NCI-H345 treated with DMSO at 0.1 percent for 48 hours (cell line): ENCODE results near the gene LPP.

ENCODE experiments used
- DNase-seq: peaks from one replicate; lab custom pipeline; 2025; ENCODE audit not compliant: unreplicated experiment; lab: John Stamatoyannopoulos, UW

Gene LPP

DNA sequence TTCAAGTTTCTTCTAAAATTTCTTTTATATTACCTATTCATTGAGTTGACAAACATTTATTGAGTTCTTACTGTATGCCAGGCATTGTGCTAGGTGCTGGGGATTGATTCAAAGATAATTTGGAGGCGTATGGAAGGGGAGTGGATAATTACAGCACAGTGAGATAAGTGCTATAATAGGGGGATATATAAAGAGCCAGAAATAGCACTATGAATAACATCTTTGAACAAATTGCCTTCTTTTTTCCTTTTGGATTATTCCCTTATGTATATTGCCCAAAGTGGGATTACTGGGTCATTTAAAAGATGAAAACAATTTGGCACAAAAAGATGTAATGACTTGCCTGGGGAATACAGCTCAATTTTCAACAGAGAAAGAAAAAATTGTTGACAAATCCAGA lies 64.6 kb downstream of the LPP start:
- no peak for DNase-seq

DNA sequence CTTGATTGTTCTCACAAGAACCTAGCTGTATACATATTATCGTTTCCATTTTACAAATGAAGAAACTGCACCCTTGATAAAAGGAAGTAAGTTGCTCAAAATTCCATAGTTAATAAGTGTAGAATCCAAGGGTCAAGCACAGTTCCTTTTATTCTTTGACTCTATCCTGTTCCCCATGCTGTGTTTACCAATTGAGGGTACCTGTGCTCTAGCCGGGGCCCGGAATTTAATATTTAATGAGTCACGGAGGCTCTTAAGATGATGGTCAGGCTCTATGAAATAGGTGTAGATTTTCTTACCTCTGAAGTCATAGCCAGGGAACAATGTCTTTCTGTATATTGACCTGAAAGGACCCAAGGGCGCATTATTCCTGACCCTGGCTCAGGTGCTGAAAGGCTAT lies 65.2 kb downstream of the LPP start:
- DNase-seq, result no peak

DNA sequence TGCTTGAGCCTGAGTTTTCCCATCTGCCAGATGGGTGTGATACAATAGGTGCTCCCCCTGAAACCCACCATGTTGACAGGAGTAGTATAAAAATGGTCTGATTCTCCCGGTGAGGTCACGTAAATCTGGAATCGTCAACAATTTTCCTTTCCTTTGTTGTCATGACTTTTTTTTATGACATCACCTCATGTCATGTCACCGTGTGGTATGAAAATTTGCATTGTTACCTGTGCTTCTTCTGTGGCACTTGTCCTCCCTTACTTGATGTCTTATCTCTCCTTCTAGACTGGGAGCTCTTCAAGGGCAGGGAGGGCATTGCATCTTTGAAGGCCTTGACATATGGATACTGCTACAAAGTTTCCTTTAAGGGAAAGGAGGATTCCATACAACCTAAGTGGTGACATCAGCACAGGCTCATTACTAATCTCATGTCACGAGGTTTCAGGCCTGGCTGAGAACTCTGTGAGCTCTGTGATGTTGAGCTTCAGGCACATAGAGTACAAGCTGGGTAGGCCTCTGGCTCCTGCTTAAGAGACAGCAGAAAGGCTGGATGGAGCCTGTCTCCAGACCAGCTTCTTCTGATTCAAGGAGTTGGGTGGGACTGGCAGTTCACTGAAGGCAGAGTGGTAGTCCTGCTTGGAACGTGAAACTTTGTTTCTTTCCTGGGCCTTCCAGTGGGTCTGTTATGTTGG lies 66.3 kb downstream of the LPP start:
- DNase-seq, result no peak

DNA sequence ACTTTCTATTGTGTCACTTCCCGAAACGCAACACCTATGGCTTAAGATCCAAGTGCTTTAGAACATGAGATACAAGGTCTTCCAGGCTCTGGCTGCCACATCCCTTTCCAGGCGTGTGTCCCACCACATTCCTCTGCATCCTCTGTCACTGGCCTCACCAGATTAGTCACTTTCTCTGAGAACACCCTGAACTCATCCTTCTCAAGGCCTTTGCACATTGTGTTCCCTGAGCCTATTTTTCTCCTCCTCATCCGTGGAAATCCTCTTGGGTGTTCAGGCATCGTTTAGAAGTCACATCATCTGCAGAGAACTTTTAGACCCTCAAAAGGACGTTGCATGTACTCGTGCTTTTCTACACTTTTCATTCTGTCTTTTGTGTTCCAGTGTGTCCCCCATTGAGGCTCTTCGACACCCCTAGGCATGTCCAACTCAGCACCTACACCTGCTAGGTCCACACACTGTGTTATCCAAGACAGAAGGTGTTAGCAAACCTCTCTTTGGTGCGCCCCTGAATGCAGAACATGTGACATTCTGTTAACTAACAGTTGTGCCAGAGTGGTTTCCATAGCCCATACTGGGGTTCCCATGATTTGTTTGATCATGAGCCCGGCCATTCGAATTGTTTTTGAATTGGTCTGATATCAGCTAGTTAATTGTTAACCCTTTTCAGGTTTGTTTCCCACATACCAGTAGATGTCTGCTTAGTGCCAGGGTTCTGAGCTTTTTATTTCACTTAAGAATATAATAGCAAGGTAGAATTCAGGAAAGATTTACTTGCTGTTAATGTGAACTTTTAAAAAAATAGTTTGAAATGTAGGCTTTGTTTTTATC lies 67.2 kb downstream of the LPP start:
- no peak for DNase-seq

DNA sequence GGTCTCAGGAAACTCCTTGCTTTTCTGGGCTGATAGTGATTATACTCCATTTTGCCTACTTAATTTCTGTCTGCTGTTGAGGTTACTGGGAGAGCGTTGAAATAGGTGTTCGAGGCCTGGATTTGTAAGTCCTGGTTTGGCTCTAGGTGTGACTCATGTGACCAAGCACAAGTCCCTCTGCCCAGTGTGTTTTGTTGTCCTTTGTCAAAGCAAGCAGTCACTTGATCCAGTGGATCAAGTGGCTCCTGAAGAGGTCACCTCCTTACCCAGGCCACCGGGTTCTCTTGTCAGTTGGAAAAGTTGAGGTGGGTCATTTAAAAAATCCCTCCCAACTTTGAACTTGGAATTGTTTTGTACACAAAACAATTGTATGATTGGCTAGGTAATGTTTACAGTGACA lies 70.0 kb downstream of the LPP start:
- no peak for DNase-seq

DNA sequence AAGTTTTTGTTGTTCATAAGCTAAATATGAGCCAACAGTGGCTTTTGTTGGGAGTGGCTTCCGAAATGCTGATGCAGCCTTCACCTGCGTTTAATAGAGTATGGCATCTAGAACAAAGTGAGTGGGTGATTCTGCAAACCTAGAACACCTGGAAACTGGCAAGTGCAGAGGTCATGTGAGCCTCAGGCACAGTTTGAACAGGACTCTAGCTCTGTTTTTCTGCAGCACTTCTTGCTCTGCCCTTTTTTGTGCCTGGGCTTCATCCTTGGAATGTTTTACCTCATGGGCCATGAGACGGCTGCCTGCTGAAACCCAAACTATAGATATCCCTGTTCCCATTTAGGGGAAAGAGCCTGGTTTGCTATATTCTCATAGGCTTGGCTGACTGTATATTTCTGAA lies 73.5 kb downstream of the LPP start:
- DNase-seq, result no peak

DNA sequence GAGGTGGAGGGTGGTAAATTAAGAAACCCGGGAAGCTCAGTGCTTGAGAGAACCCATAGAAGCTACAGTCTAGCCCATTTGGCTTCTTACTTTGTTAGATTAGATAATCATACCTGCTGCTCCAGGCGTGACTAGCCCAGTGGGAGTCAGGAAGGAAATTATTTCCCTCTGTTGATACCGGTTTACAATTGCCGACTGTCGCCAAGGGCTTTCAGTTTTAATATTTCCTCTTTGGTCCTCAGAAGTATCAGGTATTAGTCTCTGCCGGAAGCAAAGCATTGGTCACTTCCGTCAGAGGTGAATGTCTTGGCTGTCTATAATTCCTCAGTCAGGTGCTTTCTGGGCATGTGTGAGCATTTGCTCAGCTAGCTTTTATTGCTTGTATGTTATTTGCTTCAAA lies 75.2 kb downstream of the LPP start:
- DNase-seq, result no peak

DNA sequence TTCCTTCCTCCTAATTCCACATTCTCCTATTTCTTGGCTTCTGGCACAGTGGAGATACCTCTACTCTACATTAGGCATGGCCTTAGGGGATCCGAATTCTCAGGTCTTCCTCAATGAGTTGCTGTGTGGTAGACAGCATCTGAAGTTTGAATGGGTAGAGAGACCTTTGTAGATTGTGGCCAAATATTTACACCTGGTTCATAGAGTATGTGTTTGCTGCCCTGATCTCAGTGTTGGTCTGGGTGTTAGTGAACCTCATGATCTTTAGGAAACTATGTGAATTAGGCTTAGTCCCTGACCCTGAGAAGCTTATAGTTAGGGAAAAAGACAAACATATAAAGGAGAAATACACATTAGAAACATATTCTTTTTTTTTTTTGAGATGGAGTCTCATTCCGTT lies 75.8 kb downstream of the LPP start:
- no peak for DNase-seq

DNA sequence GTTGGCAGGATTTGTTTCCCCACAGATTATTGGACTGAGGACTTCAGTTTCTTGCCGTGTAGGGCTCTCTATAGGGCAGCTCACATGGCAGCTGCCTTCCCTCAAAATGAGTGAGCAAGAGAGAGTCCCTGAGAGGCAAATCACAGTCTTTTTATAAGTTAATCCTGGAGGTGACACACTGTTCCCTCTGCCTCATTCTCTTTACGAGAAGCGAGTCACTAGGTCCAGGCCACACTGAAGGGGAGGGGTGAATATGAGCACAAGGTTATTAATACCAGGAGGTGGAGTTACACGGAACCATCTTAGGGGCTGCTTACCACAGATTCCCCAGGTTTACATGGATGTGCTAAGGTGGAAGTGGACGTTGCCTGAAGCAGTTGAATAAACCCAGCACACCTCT lies 77.0 kb downstream of the LPP start:
- DNase-seq, result no peak

DNA sequence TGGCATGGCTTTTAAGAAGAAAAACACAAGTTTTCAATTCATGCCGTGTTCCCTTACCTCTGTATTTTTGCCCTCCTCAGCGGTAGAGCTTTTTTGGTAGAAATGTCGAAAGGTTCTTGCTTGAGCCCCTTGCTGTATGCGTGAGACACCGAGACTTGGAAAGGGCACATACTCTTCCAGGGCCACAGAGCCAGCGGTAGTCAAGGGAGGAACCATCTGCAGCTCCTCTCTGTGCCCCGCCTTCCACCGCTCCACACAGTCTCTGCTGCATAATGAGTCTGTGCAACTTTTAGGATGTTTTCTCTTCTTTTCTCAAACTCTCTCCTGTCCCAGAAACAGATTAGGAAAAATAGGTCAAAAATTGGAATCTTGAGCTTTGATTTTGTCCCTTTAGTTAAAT lies 77.5 kb downstream of the LPP start:
- DNase-seq, result no peak

DNA sequence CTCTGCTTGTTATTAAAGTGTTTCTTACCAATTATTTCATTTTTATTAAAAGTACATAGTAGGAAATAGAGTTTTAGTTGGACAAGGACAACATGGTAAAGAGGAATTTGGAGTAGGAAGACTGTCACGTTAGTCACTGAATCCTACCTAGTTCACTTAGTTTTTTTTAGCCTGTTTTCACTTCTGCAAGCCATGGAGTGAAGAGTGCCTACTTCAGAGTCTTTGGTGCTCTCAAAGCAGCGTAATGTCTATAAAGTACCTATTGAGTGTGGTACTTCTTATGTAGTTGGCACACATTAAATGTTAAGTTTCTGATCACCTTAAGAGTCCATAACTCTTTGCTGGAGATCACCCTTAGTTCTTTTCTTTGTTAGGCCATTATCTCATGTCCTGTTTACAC lies 78.7 kb downstream of the LPP start:
- DNase-seq, result no peak

DNA sequence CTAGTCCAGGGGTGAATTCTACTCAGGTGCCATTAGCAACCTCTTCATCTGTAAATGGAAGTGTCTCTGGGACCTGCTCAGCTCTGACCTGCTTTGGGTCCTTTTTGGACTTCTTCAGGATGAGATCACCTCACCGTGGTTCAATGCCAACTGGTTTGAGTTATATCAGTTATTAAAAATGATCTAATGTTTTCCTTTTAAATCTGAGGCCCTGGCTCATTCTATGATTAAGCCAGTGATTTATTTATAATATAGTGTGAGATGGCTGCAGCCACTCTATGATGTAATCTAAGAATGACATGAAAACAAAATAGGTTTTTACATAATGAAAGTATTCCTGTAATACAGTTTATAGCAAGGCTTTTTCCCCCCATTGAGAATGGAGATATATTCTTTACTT lies 79.4 kb downstream of the LPP start:
- no peak for DNase-seq

DNA sequence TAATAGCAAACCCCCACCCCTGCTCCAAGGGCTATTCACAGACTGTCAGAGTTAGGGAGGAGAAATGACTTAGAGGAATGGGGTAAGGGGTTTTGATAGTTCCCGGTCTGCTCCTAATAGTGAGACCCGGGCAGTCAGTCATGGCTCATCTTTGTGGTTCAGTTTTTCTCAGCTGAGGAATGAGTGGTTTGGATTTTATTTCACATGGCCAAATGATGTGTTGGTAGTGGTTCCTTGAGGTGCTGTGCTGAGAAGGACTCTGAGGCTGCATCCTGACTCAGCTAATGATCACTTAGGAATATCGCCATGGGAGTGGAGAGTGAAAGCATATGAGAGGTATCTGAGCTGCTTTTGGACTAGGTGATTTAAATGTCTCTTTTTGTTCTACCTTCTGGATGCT lies 80.2 kb downstream of the LPP start:
- DNase-seq, result no peak

DNA sequence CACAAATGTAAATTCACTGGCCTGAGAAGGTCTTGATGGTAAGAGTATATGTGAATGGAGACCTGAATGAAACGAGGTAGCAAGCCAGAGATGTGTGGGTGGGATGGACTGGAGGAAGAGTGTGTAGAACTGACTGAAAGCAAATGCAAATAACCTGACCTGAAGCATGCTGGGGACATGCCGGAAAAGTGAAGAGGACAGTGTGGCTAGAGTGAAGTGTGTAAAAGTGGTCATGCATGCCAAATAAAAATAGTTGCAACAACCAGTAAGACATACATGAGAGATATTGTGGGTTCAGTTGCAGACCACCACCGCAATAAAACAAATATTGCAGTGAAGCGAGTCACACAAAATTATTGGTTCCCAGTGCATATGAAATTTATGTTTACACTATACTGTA lies 82.3 kb downstream of the LPP start:
- no peak for DNase-seq

DNA sequence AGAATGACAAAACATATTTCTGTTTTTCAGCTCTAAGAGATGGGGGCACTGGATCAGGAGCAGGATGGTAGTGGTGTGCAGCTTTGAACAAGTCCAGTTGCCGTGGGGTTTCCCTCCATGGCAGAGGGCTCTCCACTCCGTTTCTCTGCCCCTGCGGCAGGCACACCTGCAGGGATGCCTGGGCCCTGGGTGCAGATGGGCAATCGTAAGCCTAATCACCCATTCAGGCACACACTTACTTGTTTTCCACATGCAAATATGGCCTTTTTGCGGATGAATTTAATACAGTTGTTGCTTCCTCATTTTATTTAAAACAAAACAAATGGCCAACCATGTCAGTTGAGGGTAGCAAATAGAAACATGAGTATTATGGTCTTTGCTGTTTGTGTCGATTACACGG lies 85.1 kb downstream of the LPP start:
- DNase-seq, result no peak

DNA sequence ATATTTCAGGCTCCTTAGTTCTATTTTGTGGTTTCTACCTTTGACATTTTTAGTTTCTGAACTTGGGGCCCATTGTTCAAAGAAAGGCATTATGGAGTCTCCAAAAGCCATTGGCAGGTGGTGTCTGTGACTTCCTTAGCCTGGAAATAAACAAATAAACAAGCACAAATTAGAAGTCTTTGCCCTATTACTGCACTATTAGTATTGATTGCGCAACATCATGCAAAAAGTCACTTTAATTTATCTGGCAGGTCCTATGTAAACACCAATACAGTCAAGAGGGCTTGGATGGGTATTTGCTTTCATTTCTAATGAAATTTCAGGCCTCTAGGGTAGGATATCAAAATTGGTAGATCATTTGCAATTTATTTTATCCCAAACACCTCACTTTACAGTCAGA lies 85.6 kb downstream of the LPP start:
- DNase-seq, result no peak

DNA sequence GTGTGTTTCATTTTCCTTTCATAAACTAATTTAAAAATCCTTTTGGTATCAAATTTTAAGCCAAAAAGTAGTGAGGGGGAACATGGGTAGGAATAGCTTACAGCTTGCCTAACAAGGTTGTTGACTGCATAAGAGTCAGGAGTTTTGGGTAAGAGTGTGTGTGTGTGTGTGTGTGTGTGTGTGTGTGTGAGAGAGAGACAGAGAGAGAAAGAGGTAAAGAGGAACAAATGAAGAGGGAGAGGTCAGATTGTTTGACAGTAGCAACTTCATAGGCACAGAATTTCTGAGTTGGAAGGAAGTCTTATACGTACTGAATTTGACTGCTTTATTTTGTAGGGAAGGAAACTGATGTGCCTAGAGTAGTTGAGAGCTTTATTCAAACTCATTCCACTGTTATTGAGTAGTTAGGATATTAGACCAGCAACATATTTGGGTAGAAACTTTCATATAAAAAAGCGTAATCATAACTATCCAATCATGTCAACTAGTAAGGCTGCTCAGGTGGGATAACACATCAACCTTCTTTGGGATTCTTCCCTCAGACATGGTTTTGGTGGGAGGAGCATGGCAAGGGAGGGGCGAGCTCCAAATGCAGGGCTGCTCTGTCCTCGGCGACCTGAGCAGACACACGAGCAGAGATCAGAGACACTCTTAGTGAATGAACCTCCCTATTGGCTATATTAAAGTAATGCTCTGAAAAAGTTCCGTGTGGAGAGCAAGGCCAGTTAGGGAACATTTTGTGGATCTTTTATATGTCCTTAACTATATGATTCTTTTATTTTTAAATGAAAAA lies 86.4 kb downstream of the LPP start:
- DNase-seq, result no peak

DNA sequence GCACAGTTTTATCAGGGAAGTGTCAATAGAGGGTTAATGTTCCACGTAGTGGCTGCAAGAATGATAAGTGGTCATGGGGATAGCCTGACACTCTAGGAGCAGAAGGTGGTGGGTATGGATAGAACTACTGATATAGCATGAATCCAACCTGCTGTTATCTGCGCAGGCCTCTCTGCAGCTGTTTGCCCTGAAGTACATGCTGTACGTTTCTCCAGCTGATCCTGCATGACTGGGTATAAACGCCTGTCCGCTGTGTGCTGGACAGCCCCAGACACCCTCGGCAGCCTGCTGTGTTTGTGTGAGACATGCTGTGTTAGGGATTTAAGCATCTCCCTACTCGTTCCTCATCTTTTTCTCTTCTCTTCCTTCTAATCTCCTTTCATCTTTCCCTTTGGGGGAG lies 87.1 kb downstream of the LPP start:
- no peak for DNase-seq

DNA sequence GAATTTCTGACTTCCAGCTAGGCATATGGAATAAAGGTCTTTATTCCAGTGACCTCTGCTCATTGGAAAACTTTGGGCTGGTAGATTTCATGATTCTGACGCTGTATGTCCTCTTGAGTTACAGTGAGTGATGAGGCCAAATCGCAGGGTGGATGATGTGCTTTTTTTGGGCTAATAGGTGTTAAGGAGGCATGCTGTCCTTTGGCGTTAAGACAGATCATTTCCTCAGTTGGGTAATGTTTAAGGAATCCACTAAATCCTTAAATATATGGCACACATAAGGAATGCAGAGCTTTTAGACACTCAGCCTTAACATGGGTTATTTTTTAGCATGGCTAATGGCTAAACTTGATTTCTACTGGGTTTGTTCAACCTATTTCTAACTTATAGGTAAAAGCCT lies 87.9 kb downstream of the LPP start:
- DNase-seq, result no peak

DNA sequence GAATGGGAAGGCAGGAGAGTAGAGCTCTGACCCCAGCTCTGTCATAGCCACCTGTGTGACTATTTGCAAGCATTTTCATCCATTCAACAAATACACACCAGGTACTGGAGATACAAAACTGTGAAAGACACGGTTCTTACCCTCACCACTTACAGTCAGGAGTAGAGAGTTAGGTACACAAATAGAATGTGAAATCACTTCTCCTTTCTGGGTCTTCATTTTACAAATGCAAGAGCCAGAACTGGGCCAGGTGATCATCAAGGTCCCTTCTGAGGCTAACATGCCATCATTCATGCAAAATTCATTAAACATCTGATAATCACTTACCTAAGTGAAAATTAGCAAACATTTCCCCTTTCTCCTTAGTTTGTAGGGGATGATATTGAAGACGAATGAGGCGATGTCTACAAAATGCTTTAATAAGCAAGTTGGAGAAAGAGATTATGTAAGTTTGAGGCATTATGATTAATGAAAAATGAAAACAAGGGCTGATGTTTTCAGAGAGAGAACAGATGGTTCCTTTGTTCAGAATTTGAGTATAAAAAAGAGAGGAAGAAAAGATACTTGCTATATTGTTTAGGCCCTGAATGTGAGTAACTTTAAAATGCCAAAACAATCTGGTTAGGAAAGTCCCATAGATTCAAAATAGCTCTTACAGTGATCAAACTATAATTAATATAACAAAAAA lies 88.6 kb downstream of the LPP start:
- DNase-seq, result no peak

DNA sequence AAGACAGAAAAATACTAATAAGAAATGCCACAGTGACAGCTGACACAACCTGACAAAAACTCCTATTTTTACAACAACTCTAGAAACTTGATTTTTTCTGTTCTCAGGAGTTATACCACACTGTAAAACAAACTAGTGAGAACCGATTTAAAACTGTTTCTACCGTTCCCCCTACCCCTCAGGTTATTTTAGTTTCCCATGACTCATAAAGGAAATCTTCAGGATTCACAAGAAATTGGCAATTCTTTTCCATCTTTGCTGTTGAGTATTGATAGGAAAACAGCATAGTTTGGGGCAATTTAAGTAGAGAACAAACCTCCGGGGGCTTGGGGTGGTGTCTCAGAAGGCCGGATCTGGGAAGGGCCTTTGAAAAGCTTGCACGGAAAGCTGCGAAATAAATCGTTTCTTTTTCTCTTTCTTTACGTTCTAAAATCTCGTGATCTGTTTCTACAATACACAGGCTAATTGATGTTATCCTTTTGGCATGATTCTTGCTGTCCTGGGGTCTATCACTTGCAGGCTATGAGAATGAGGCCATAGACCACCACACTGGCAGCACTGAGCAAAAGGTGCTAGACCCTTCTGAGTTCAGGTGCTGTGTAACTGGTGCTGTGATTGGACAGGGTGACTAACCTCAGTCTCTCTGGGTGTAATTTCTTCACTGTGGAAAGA lies 89.3 kb downstream of the LPP start:
- no peak for DNase-seq
